ENCODE measurements around the gene PLPP4. TPM values are rescaled to one million over a fixed set of nuclear protein-coding genes. Genes with fewer than 3 reads are reported as not detected.

The PLPP4 gene
- total RNA-seq: under 1 TPM in 4 of 7 donors, not detected in 3; 0.23 to 0.72 (median 0.31) TPM
- polyA plus RNA-seq: under 1 TPM; 0.15 to 0.45 TPM
- long read RNA-seq, donor 1: 0 reads
- long read RNA-seq, donor 2: 0 reads
- long read RNA-seq, donor 3: 0 reads

GRCh38 chr10:120456626-120457430 is at the start of gene PLPP4:
Gene PLPP4 (plus strand): TSS chr10:120457227. CDS start chr10:120457306, 79 bp downstream.
- no peak for TF ChIP-seq POLR2A (IDR thresholded peaks at IDR 0.05)
- no peak for TF ChIP-seq CTCF (IDR thresholded peaks at IDR 0.05)
- TF ChIP-seq EP300 (IDR thresholded peaks at IDR 0.05): no peak
- intact Hi-C loops (cut with DNase I): no loop called here
- H3K4me3 ChIP-seq: peak within 1 kb of the TSS; percentile 39
- H3K4me1 ChIP-seq (ENCODE audit: insufficient read depth): peaks cover 4% of the 10 kb centered on the region
- peak in 4 of 5 donors; percentile 18 to 65 (median 41) for DNase-seq
- 0 to 1% (median 1%) methylated on average over 69 to 92 of the region's 92 CpGs for WGBS, 3 donors
- H3K9me3 ChIP-seq: no peaks in the 10 kb centered on the region
- no peaks in the 10 kb centered on the region for H3K27me3 ChIP-seq
- no peak within 1 kb of the TSS for H3K27ac ChIP-seq
- no peaks in the 10 kb centered on the region for H3K36me3 ChIP-seq

- Histone ChIP-seq H3K4me1 (ENCODE audit: insufficient read depth) (no peaks in the 10 kb centered on the region), H3K9me3 (no peaks in the 10 kb centered on the region), H3K36me3 (no peaks in the 10 kb centered on the region), H3K4me3 (no peak overlapping the region), H3K27me3 (no peaks in the 10 kb centered on the region), H3K27ac (no peak overlapping the region)
- WGBS, 3 donors: 76 to 80% (median 78%) methylated on average over 4 of the region's 4 CpGs
- DNase-seq: no peak
- intact Hi-C loops (cut with DNase I): no loop called here
- TF ChIP-seq CTCF (IDR thresholded peaks at IDR 0.05) (no peak), EP300 (IDR thresholded peaks at IDR 0.05) (no peak), POLR2A (IDR thresholded peaks at IDR 0.05) (no peak)
These were observed 47.2 kb upstream of the PLPP4 start for GRCh38 chr10:120409816-120410215.

- Histone ChIP-seq H3K36me3 (no peaks in the 10 kb centered on the region), H3K27ac (no peak overlapping the region), H3K4me3 (no peak overlapping the region), H3K4me1 (ENCODE audit: insufficient read depth) (no peaks in the 10 kb centered on the region), H3K27me3 (no peaks in the 10 kb centered on the region), H3K9me3 (no peaks in the 10 kb centered on the region)
- WGBS, 3 donors: 59 to 69% (median 62%) methylated on average over 3 of the region's 3 CpGs
- intact Hi-C loops (cut with DNase I): no loop called here
- DNase-seq: no peak
- TF ChIP-seq CTCF (IDR thresholded peaks at IDR 0.05) (no peak), POLR2A (IDR thresholded peaks at IDR 0.05) (no peak), EP300 (IDR thresholded peaks at IDR 0.05) (no peak)
These were observed 42.1 kb upstream of the PLPP4 start for GRCh38 chr10:120414946-120415345.

GRCh38 chr10:120415709-120416330 is 41.2 kb upstream of the PLPP4 start:
- no peaks in the 10 kb centered on the region for H3K27me3 ChIP-seq
- no peak overlapping the region for H3K4me3 ChIP-seq
- no peaks in the 10 kb centered on the region for H3K9me3 ChIP-seq
- no peaks in the 10 kb centered on the region for H3K36me3 ChIP-seq
- no peaks in the 10 kb centered on the region for H3K4me1 ChIP-seq (ENCODE audit: insufficient read depth)
- WGBS, 3 donors: 74 to 83% (median 77%) methylated on average over 5 of the region's 5 CpGs
- TF ChIP-seq POLR2A (IDR thresholded peaks at IDR 0.05) (no peak), EP300 (IDR thresholded peaks at IDR 0.05) (no peak)
- no peak for DNase-seq
- H3K27ac ChIP-seq: no peak overlapping the region
- intact Hi-C loops (cut with DNase I): no loop called here

All from ovary (tissue), 10 donors.